Measurements from ENCODE around the gene NSG1. TPM values are rescaled to one million over a fixed set of nuclear protein-coding genes. Genes with fewer than 3 reads are reported as not detected.

NSG1 gene
- total RNA-seq, 3 donors from 2014 or later (not counting 1 experiment from before 2014, with no cell fraction given), result 1.2 to 5.8 TPM; not detected in 1

GRCh38 chr4:4411906-4412305 is 25.0 kb downstream of the NSG1 start:
- Histone ChIP-seq H3K27me3 (ENCODE audit: control insufficient read depth, insufficient read depth, low read length) (no peaks in the 10 kb centered on the region), H3K27ac (ENCODE audit: low read length) (no peak overlapping the region), H3K36me3 (ENCODE audit: control insufficient read depth, insufficient read depth, low read length) (no peaks in the 10 kb centered on the region), H3K9me3 (ENCODE audit: control insufficient read depth, insufficient read depth, low read length) (no peaks in the 10 kb centered on the region), H3K4me3 (ENCODE audit: low read length) (no peak overlapping the region), H3K4me1 (ENCODE audit: control insufficient read depth, insufficient read depth, low read length) (no peaks in the 10 kb centered on the region)
- ATAC-seq, result no peak
- Mint-ChIP-seq H3K4me3 (no peak overlapping the region), H3K36me3 (no peaks in the 10 kb centered on the region), H3K4me1 (no peaks in the 10 kb centered on the region), H3K27me3 (ENCODE audit: low read depth in 2 of 2) (no peaks in the 10 kb centered on the region), H3K27ac (no peak overlapping the region), H3K9me3 (no peaks in the 10 kb centered on the region)
- TF ChIP-seq CTCF (IDR thresholded peaks at IDR 0.05), result no peak
- WGBS (ENCODE audit: insufficient coverage), result 91% methylated on average over 14 of the region's 15 CpGs
- intact Hi-C loops (cut with micrococcal nuclease), result no loop called here
- DNase-seq, result no peak

- DNase-seq (no peak), ATAC-seq (no peak)
- no peaks in the 10 kb centered on the region for H3K9me3 ChIP-seq (ENCODE audit: control insufficient read depth, insufficient read depth, low read length)
- TF ChIP-seq CTCF (IDR thresholded peaks at IDR 0.05), result no peak
- no peaks in the 10 kb centered on the region for H3K27me3 Mint-ChIP-seq (ENCODE audit: low read depth in 2 of 2)
- H3K4me3 Mint-ChIP-seq, result no peak overlapping the region
- WGBS (ENCODE audit: insufficient coverage), result 88% methylated on average over 19 of the region's 19 CpGs
- H3K36me3 ChIP-seq (ENCODE audit: control insufficient read depth, insufficient read depth, low read length), result no peaks in the 10 kb centered on the region
- no peaks in the 10 kb centered on the region for H3K4me1 Mint-ChIP-seq
- no peaks in the 10 kb centered on the region for H3K4me1 ChIP-seq (ENCODE audit: control insufficient read depth, insufficient read depth, low read length)
- no peak overlapping the region for H3K27ac Mint-ChIP-seq
- no peaks in the 10 kb centered on the region for H3K27me3 ChIP-seq (ENCODE audit: control insufficient read depth, insufficient read depth, low read length)
- H3K4me3 ChIP-seq (ENCODE audit: low read length), result no peak overlapping the region
- no peak overlapping the region for H3K27ac ChIP-seq (ENCODE audit: low read length)
- no peaks in the 10 kb centered on the region for H3K9me3 Mint-ChIP-seq
- intact Hi-C loops (cut with micrococcal nuclease), result no loop called here
- no peaks in the 10 kb centered on the region for H3K36me3 Mint-ChIP-seq
These were observed 25.9 kb downstream of the NSG1 start for GRCh38 chr4:4412641-4413372.

- H3K4me3 ChIP-seq (ENCODE audit: low read length), result no peak overlapping the region
- no peaks in the 10 kb centered on the region for H3K9me3 ChIP-seq (ENCODE audit: control insufficient read depth, insufficient read depth, low read length)
- H3K4me1 ChIP-seq (ENCODE audit: control insufficient read depth, insufficient read depth, low read length), result no peaks in the 10 kb centered on the region
- Mint-ChIP-seq H3K36me3 (no peaks in the 10 kb centered on the region), H3K27ac (no peak overlapping the region), H3K4me3 (no peak overlapping the region), H3K4me1 (no peaks in the 10 kb centered on the region), H3K27me3 (ENCODE audit: low read depth in 2 of 2) (no peaks in the 10 kb centered on the region), H3K9me3 (no peaks in the 10 kb centered on the region)
- no peak for TF ChIP-seq CTCF (IDR thresholded peaks at IDR 0.05)
- H3K27me3 ChIP-seq (ENCODE audit: control insufficient read depth, insufficient read depth, low read length), result no peaks in the 10 kb centered on the region
- DNase-seq (no peak), ATAC-seq (no peak)
- 93% methylated on average over 10 of the region's 10 CpGs for WGBS (ENCODE audit: insufficient coverage)
- intact Hi-C loops (cut with micrococcal nuclease), result no loop called here
- H3K36me3 ChIP-seq (ENCODE audit: control insufficient read depth, insufficient read depth, low read length), result no peaks in the 10 kb centered on the region
- H3K27ac ChIP-seq (ENCODE audit: low read length), result no peak overlapping the region
These were observed 26.4 kb downstream of the NSG1 start for GRCh38 chr4:4413373-4413725.

GRCh38 chr4:4413806-4414205 is 26.9 kb downstream of the NSG1 start:
- H3K4me1 ChIP-seq (ENCODE audit: control insufficient read depth, insufficient read depth, low read length), result peaks cover 1% of the 10 kb centered on the region
- intact Hi-C loops (cut with micrococcal nuclease), result no loop called here
- H3K27ac ChIP-seq (ENCODE audit: low read length), result no peak overlapping the region
- H3K4me3 ChIP-seq (ENCODE audit: low read length), result no peak overlapping the region
- no peaks in the 10 kb centered on the region for H3K27me3 ChIP-seq (ENCODE audit: control insufficient read depth, insufficient read depth, low read length)
- no peaks in the 10 kb centered on the region for H3K9me3 ChIP-seq (ENCODE audit: control insufficient read depth, insufficient read depth, low read length)
- no peak for DNase-seq
- no peaks in the 10 kb centered on the region for H3K4me1 Mint-ChIP-seq
- ATAC-seq, result no peak
- WGBS (ENCODE audit: insufficient coverage), result 91% methylated on average over 6 of the region's 7 CpGs
- TF ChIP-seq CTCF (IDR thresholded peaks at IDR 0.05), result no peak
- no peaks in the 10 kb centered on the region for H3K9me3 Mint-ChIP-seq
- no peak overlapping the region for H3K27ac Mint-ChIP-seq
- H3K27me3 Mint-ChIP-seq (ENCODE audit: low read depth in 2 of 2), result no peaks in the 10 kb centered on the region
- no peak overlapping the region for H3K4me3 Mint-ChIP-seq
- H3K36me3 Mint-ChIP-seq, result no peaks in the 10 kb centered on the region
- H3K36me3 ChIP-seq (ENCODE audit: control insufficient read depth, insufficient read depth, low read length), result peaks cover 4% of the 10 kb centered on the region
